GM19025 (cell line): ENCODE results near the gene GLG1.
"Not testable (repeated sequence)": the region's sequence is repeated elsewhere in the genome, so short reads cannot be mapped to it uniquely, and the experiment has no call there.

Experiments used
- ATAC-seq: cut with Tn5 transposase; IDR thresholded peaks from one replicate; pipeline ENCODE4 v1.9.1; 2021; ENCODE audit warnings: mild to moderate bottlenecking, low read depth, moderate library complexity; ENCODE audit not compliant: unreplicated experiment

The GLG1 gene

GRCh38 chr16:74575807-74576643 is 30.9 kb downstream of the GLG1 start:
- no peak for ATAC-seq

- ATAC-seq: no peak
These were observed 31.6 kb downstream of the GLG1 start for GRCh38 chr16:74575175-74575806.

GRCh38 chr16:74574146-74574545 is 32.8 kb downstream of the GLG1 start:
- ATAC-seq: no peak

GRCh38 chr16:74573622-74574021 is 33.3 kb downstream of the GLG1 start:
- no peak for ATAC-seq

- no peak for ATAC-seq
These were observed 36.3 kb downstream of the GLG1 start for GRCh38 chr16:74570412-74571301.

- no peak for ATAC-seq
These were observed 37.8 kb downstream of the GLG1 start for GRCh38 chr16:74568961-74569631.

GRCh38 chr16:74567901-74568300 is 39.0 kb downstream of the GLG1 start:
- no peak for ATAC-seq

GRCh38 chr16:74565378-74565777 is 41.5 kb downstream of the GLG1 start:
- no peak for ATAC-seq

GRCh38 chr16:74564451-74564984 is 42.4 kb downstream of the GLG1 start:
- ATAC-seq: no peak

GRCh38 chr16:74563828-74564263 is 43.1 kb downstream of the GLG1 start:
- no peak for ATAC-seq

GRCh38 chr16:74562117-74562516 is 44.8 kb downstream of the GLG1 start:
- no peak for ATAC-seq

GRCh38 chr16:74561626-74562025 is 45.3 kb downstream of the GLG1 start:
- ATAC-seq: no peak

GRCh38 chr16:74560912-74561311 is 46.0 kb downstream of the GLG1 start:
- no peak for ATAC-seq

- no peak for ATAC-seq
These were observed 48.0 kb downstream of the GLG1 start for GRCh38 chr16:74558873-74559272.

- ATAC-seq: no peak
These were observed 49.6 kb downstream of the GLG1 start for GRCh38 chr16:74557275-74557674.

- no peak for ATAC-seq
These were observed 50.5 kb downstream of the GLG1 start for GRCh38 chr16:74556375-74556922.

- ATAC-seq: not testable (repeated sequence)
These were observed 54.6 kb downstream of the GLG1 start for GRCh38 chr16:74552357-74552756.

- ATAC-seq: not testable (repeated sequence)
These were observed 56.5 kb downstream of the GLG1 start for GRCh38 chr16:74550227-74551019.

GRCh38 chr16:74546112-74546511 is 60.8 kb downstream of the GLG1 start:
- ATAC-seq: not testable (repeated sequence)
